GM19238 (cell line): ENCODE data around the gene WDFY4.

Source experiments
- DNase-seq: peaks from one replicate; pipeline ENCODE4 v3.0.0; 2011; ENCODE audit warnings: low spot score; ENCODE audit not compliant: insufficient read length

The WDFY4 gene

GRCh38 chr10:48974510-48975156 is 290.0 kb downstream of the WDFY4 start:
- DNase-seq, result no peak

- DNase-seq, result no peak
Observed at GRCh38 chr10:48976196-48976595, 291.5 kb downstream of the WDFY4 start.

- no peak for DNase-seq
Observed at GRCh38 chr10:48978318-48978717, 293.6 kb downstream of the WDFY4 start.

- DNase-seq, result peak; percentile 57
Observed at GRCh38 chr10:48981310-48981907, 296.7 kb downstream of the WDFY4 start.

GRCh38 chr10:48982584-48982983 is 297.9 kb downstream of the WDFY4 start:
- no peak for DNase-seq

GRCh38 chr10:48983648-48984351 is 299.1 kb downstream of the WDFY4 start:
- DNase-seq, result no peak

- no peak for DNase-seq
Observed at GRCh38 chr10:48985621-48986158, 301.0 kb downstream of the WDFY4 start.

GRCh38 chr10:48990226-48990625 is 305.6 kb downstream of the WDFY4 start:
- DNase-seq, result no peak

- no peak for DNase-seq
Observed at GRCh38 chr10:48993627-48994026, 309.0 kb downstream of the WDFY4 start.

- no peak for DNase-seq
Observed at GRCh38 chr10:48996329-48996728, 311.7 kb downstream of the WDFY4 start.

- no peak for DNase-seq
Observed at GRCh38 chr10:48999346-48999745, 314.7 kb downstream of the WDFY4 start.

GRCh38 chr10:49000437-49001398 is 316.0 kb downstream of the WDFY4 start:
- no peak for DNase-seq

GRCh38 chr10:49001402-49001801 is 316.7 kb downstream of the WDFY4 start:
- no peak for DNase-seq

- DNase-seq, result no peak
Observed at GRCh38 chr10:49001870-49002672, 317.4 kb downstream of the WDFY4 start.

GRCh38 chr10:49005270-49005669 is 320.6 kb downstream of the WDFY4 start:
- no peak for DNase-seq

GRCh38 chr10:49007129-49007528 is 322.5 kb downstream of the WDFY4 start:
- DNase-seq, result no peak

- no peak for DNase-seq
Observed at GRCh38 chr10:49008091-49008490, 323.4 kb downstream of the WDFY4 start.

GRCh38 chr10:49008505-49009198 is 324.0 kb downstream of the WDFY4 start:
- DNase-seq, result no peak

- DNase-seq, result no peak
Observed at GRCh38 chr10:49009199-49009979, 324.7 kb downstream of the WDFY4 start.
